MM.1S (cell line): ENCODE data around the gene NDUFS6.

Experiments
- CTCF ChIP-seq: fragments of 300-600 bp; sonication (generic); IDR thresholded peaks from 2 replicates; pipeline ENCODE4 v1.5.1; 2016; ENCODE audit warnings: antibody characterized with exemption, low read length, mixed read lengths
- EZH2 ChIP-seq: fragments of 300-600 bp; sonication (generic); optimal IDR thresholded peaks from 2 replicates; pipeline ENCODE3; 2017; ENCODE audit warnings: low read depth, mild to moderate bottlenecking, antibody characterized with exemption, low read length, mixed read lengths
- EZH2phosphoT487 ChIP-seq: fragments of 300-600 bp; sonication (generic); IDR thresholded peaks from 2 replicates; pipeline ENCODE4 v1.6.1; 2018; ENCODE audit warnings: antibody characterized with exemption, low read length

DNA sequence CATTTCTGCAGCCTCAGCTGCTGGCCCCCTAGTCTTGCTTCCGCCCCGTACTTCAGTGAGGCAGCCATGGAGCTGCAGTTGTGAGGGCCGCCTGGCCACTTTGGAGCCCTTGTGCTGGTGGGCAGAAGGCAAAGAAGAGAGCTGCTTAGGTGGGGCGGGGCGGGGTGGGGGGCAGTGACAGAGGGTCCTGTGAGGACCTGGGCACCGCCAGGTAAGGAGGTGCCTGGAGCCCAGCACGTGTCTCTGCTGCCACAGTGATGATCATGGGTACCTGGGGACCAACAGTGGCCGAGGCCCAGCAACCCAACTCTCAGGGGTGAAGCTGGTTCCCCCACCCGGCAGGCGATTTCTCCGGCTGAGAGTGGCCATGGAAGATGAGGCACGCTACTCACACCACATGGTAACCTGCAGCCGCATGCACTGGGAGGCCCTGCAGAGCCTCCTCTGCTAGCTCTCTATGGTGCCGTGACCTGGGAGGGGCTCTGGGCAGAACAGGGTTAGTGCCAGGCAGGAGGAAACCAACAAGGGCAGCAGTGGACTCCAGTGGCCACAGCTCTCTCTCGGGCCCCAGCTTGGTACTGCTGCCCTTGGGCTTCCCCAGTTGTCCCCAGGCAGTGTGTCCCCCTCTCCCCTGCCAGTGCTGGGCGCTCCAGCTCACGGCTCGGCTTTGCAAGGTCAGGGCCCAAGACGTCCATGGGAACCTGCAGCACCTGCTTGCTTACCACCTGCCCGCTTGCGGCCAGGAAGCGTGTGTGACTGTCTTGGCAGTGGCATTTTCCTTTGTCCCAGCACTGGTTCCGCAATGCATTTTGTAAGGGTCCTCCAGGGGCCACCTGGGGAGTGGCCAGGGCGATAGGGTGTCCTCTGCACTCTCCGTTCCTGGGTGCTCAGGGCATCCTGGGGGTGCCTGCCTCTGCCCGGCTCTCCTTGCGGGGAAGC, 24.0 kb downstream of the NDUFS6 start:
- TF ChIP-seq CTCF (no peak), EZH2phosphoT487 (no peak), EZH2 (no peak)
